Globus pallidus (tissue), 1 donor: ENCODE measurements around the gene SMIM14.

Source experiments
- DNase-seq: peaks from one replicate; pipeline ENCODE4 v3.0.0-alpha.2; 2015; ENCODE audit warnings: low spot score

SMIM14 gene

DNA sequence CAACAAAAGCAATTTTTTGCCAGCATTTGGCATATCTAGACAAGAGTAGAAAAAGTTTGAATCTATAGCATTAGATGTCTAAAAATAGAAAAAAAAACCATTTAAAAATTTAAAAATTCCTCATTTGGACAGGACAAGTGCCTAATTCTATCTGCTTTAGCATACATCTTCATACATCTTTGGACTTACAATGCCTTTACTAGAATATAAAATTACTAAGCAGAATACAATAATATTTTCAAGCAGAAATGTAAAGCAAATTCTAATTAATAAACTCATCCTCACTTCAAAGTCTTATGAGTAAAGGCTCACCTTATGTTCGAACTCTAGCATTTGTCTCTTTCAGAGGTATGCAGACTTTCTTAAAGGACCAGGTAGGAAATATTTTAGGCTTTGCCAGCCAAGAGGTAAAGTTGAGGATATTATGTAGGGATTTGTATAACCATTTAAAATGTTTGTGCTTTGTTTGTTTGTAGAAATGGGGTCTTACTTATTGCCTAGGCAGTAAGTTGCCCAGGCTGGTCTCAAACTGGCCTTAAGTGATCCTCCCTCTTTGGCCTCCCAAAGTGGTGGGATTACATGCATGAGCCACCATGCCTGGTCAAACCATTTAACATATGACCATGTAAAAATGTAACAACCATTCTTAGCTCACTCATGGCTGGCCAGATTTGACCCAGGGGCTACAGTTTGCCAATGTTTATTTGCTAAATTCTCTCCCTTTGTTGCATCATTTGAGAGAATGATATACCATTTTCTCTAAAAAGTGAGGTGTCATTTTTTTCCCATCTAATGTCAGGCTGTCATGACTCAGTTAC is 140.5 kb downstream of the SMIM14 start:
- no peak for DNase-seq
